Tibial nerve (tissue), 4 donors: Measurements from ENCODE around the gene INPP5A. TPM values are rescaled to one million over a fixed set of nuclear protein-coding genes. Genes with fewer than 3 reads are reported as not detected.

Experiments
- DNase-seq, 2 donors: peaks; one replicate each; pipeline ENCODE4 v3.0.0-alpha.2; 2019; ENCODE audit warnings: low spot score in 2 of 2
- H3K27ac ChIP-seq, 4 donors: fragments of 200-600 bp; sonication (generic) in 3 of 4; one replicate each; pipeline ENCODE4 v1.5.1; 2017 to 2019; ENCODE audit warnings: mild to moderate bottlenecking in 1 of 4
- H3K27me3 ChIP-seq, 2 donors: fragments of 200-600 bp; sonication (generic) in 1 of 2; one replicate each; pipeline versions ENCODE4 v1.5.1 to v1.6.0; 2017 to 2019
- H3K36me3 ChIP-seq, 3 donors: fragments of 200-600 bp; sonication (generic); one replicate each; pipeline ENCODE4 v1.5.1; 2018 to 2019
- H3K4me1 ChIP-seq, 4 donors: fragments of 200-600 bp; sonication (generic) in 3 of 4; one replicate each; pipeline ENCODE4 v1.5.1; 2017 to 2019
- H3K4me3 ChIP-seq, 4 donors: fragments of 200-600 bp; sonication (generic) in 3 of 4; one replicate each; pipeline ENCODE4 v1.5.1; 2017 to 2019; ENCODE audit warnings: mild to moderate bottlenecking in 1 of 4, moderate library complexity in 1 of 4
- H3K9me3 ChIP-seq, 4 donors: fragments of 200-600 bp; sonication (generic) in 3 of 4; one replicate each; pipeline ENCODE4 v1.5.1; 2017 to 2019
- EP300 ChIP-seq, 2 donors: sonication (generic); formaldehyde crosslinking; IDR thresholded peaks; one replicate each; pipeline ENCODE4 v1.6.1; 2017; ENCODE audit warnings: antibody characterized with exemption in 2 of 2, mild to moderate bottlenecking in 1 of 2
- POLR2A ChIP-seq, 2 donors: fragments of 450-650 bp; IDR thresholded peaks; one replicate each; pipeline ENCODE4 v1.6.1; 2017; ENCODE audit warnings: antibody characterized with exemption in 2 of 2, mild to moderate bottlenecking in 2 of 2, moderate library complexity in 2 of 2
- WGBS, 2 donors: methylation state at CpG; one replicate each; pipeline ENCODE4 v1.1.5; 2018; 5-methylcytosine and 5-hydroxymethylcytosine counted together
- total RNA-seq, 4 donors: library from RNA; depleted of rRNA; stranded (reverse); fragments of >200 nt; gene quantifications; one replicate each; pipeline ENCODE4 v1.1.0, GENCODE V29; 2016
- TF ChIP-seq, protein P1 (sequence below), 5 experiments: fragments of 200-600 bp in 3 of 5; fragments of 450-650 bp in 2 of 5; sonication (generic) in 3 of 5; IDR thresholded peaks; one replicate each; pipeline ENCODE4 v1.5.1; 2016 to 2019; ENCODE audit warnings: antibody characterized with exemption in 5 of 5, mild to moderate bottlenecking in 3 of 5, moderate library complexity in 2 of 5

Gene INPP5A
- total RNA-seq, 4 donors from 2014 or later = 73.8 to 101 (median 86.2) TPM

DNA sequence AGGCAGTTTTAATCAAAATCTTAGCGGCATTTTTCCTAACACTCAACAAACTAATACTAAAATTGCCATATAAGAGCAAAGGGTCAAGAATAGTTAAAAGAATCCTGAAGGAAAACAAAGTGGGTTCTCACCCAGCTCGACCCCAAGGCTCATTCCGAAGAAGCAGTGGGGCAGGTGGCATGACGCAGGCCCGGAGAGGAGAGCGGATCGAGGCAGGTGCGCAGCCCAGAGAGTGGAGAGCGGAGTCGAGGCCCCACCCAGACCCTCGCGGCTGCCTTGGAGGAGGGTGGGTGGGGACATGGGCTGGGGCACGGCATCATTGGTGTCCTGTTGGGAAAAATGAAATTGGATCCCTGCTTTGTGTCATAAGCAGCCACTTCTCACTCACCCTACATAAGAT, 109.8 kb downstream of the INPP5A start:
- 88 to 90% methylated on average over 13 of the region's 13 CpGs for WGBS, 2 donors
- Histone ChIP-seq H3K9me3 (no peaks in the 10 kb centered on the region), H3K4me3 (no peak overlapping the region), H3K27me3 (no peaks in the 10 kb centered on the region), H3K36me3 (peaks cover 0 to 28% (median 0%) of the 10 kb centered on the region in 3 donors), H3K4me1 (peaks cover 0 to 36% (median 6%) of the 10 kb centered on the region in 4 donors), H3K27ac (peak overlapping the region in 3 of 4 donors; percentile 48 to 82 (median 75))
- DNase-seq = no peak
- TF ChIP-seq, protein P1, sequence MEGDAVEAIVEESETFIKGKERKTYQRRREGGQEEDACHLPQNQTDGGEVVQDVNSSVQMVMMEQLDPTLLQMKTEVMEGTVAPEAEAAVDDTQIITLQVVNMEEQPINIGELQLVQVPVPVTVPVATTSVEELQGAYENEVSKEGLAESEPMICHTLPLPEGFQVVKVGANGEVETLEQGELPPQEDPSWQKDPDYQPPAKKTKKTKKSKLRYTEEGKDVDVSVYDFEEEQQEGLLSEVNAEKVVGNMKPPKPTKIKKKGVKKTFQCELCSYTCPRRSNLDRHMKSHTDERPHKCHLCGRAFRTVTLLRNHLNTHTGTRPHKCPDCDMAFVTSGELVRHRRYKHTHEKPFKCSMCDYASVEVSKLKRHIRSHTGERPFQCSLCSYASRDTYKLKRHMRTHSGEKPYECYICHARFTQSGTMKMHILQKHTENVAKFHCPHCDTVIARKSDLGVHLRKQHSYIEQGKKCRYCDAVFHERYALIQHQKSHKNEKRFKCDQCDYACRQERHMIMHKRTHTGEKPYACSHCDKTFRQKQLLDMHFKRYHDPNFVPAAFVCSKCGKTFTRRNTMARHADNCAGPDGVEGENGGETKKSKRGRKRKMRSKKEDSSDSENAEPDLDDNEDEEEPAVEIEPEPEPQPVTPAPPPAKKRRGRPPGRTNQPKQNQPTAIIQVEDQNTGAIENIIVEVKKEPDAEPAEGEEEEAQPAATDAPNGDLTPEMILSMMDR (IDR thresholded peaks at IDR 0.05) = no peak
- no peak for TF ChIP-seq EP300 (IDR thresholded peaks at IDR 0.05)
- no peak for TF ChIP-seq POLR2A (IDR thresholded peaks at IDR 0.05)

- H3K9me3 ChIP-seq = no peaks in the 10 kb centered on the region
- peak overlapping the region in 3 of 4 donors; percentile 48 to 82 (median 75) for H3K27ac ChIP-seq
- TF ChIP-seq POLR2A (IDR thresholded peaks at IDR 0.05) (no peak), EP300 (IDR thresholded peaks at IDR 0.05) (peak in 1 of 2 donors; percentile 32)
- H3K36me3 ChIP-seq = peaks cover 0 to 36% (median 0%) of the 10 kb centered on the region in 3 donors
- H3K4me3 ChIP-seq = no peak overlapping the region
- WGBS, 2 donors = 46 to 54% methylated on average over 26 of the region's 26 CpGs
- DNase-seq = no peak
- H3K27me3 ChIP-seq = no peaks in the 10 kb centered on the region
- H3K4me1 ChIP-seq = peaks cover 0 to 36% (median 6%) of the 10 kb centered on the region in 4 donors
Observed at GRCh38 chr10:132648072-132648850, 110.7 kb downstream of the INPP5A start.

DNA sequence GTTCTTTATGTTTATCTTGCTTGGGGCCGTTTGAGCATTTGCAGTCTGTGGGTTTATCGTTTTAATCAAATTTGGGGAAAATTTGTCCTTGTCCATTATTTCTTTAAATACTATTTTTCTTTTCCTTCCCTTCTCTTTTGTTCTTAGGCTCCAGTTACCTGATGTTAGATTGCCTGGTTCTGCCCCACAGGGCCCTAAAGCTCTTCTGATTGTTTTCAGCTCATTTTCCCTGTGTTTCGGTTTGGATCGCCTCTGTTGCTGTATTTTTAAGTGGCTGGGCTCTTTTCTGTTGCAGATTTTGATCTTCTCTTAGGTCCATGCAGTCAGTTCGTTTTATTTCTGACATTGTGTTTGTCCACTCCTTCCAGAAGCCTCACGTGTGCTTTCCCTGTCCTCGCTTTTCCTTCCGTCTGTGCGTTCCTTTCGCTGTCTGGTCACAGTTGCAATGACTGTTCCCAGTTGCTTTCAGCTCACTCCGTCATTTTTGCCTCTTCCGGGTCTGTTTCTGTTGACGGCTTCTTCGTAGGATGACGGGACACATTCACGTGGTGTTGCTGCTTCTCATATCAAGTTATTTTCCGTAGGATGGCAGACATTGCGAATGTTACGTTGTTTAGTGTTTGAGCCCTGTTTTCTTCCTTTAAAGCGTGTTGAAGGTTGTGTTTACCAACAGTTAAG, 111.4 kb downstream of the INPP5A start:
- peaks cover 0 to 31% (median 4%) of the 10 kb centered on the region in 4 donors for H3K4me1 ChIP-seq
- H3K4me3 ChIP-seq = no peak overlapping the region
- H3K9me3 ChIP-seq = no peaks in the 10 kb centered on the region
- DNase-seq = no peak
- H3K27me3 ChIP-seq = no peaks in the 10 kb centered on the region
- no peak for TF ChIP-seq POLR2A (IDR thresholded peaks at IDR 0.05)
- TF ChIP-seq EP300 (IDR thresholded peaks at IDR 0.05) = no peak
- TF ChIP-seq, protein P1 (IDR thresholded peaks at IDR 0.05) = no peak
- peak overlapping the region in 3 of 4 donors; percentile 48 to 82 (median 75) for H3K27ac ChIP-seq
- WGBS, 2 donors = 78 to 83% methylated on average over 20 of the region's 20 CpGs
- H3K36me3 ChIP-seq = peaks cover 0 to 43% (median 0%) of the 10 kb centered on the region in 3 donors

GRCh38 chr10:132649651-132650360, 112.2 kb downstream of the INPP5A start:
- Histone ChIP-seq H3K9me3 (no peaks in the 10 kb centered on the region), H3K36me3 (peaks cover 0 to 45% (median 0%) of the 10 kb centered on the region in 3 donors), H3K4me1 (peaks cover 0 to 34% (median 0%) of the 10 kb centered on the region in 4 donors), H3K27me3 (no peaks in the 10 kb centered on the region), H3K27ac (peak overlapping the region in 3 of 4 donors; percentile 48 to 82 (median 75)), H3K4me3 (no peak overlapping the region)
- no peak for DNase-seq
- TF ChIP-seq EP300 (IDR thresholded peaks at IDR 0.05) (no peak), POLR2A (IDR thresholded peaks at IDR 0.05) (no peak)
- TF ChIP-seq, protein P1 (IDR thresholded peaks at IDR 0.05) = no peak
- WGBS, 2 donors = 94% methylated on average over 20 of the region's 20 CpGs

DNA sequence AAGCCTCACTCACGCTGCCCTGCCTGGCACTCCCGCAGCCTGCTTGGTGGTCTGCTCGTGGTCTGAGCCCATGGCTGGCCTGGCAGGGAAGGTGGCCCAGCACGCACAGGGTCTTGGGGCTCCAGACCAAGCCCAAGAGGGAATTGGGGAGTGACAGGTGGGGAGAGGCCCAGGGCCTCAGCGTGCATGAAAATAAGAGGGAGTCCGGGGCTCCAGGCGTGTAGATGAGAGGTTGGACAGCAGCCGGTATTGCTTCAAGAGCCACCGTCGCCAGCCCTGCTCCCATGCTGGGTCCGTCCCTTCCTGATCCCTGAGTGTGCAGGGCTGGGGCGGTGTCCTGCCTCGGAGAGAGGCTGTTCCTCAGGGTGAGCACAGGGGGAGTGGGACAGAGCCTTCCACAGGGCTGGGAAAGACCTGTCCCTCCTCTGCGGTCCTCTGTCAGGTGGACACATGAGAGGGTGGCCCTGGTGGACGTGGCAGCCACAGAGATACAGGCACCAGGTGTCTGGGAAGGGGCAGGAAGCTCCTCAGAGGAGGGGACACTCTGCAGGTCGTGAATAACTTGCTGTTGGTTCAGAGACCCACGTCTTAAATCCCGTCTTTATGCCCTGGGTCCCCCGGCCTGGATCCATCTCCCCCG, 113.1 kb downstream of the INPP5A start:
- no peaks in the 10 kb centered on the region for H3K9me3 ChIP-seq
- peaks cover 0 to 50% (median 0%) of the 10 kb centered on the region in 3 donors for H3K36me3 ChIP-seq
- TF ChIP-seq POLR2A (IDR thresholded peaks at IDR 0.05) (no peak), EP300 (IDR thresholded peaks at IDR 0.05) (no peak)
- TF ChIP-seq, protein P1 (IDR thresholded peaks at IDR 0.05) = no peak
- H3K4me1 ChIP-seq = peaks cover 0 to 37% (median 0%) of the 10 kb centered on the region in 4 donors
- no peaks in the 10 kb centered on the region for H3K27me3 ChIP-seq
- no peak overlapping the region for H3K4me3 ChIP-seq
- WGBS, 2 donors = 90 to 92% methylated on average over 19 to 20 of the region's 20 CpGs
- no peak for DNase-seq
- H3K27ac ChIP-seq = peak overlapping the region in 2 of 4 donors; percentile 45 to 82
